Fibroblast of lung (primary cell): ENCODE results near the gene EVI5. TPM values are rescaled to one million over a fixed set of nuclear protein-coding genes. Genes with fewer than 3 reads are reported as not detected.

Source experiments
- DNase-seq, 2 donors: peaks; one replicate each; pipeline versions ENCODE4 v3.0.0 to v3.0.0-alpha.2; 2010; ENCODE audit warnings: low read depth in 2 of 2
- H2AFZ ChIP-seq: 2 replicates; pipeline ENCODE4 v1.5.1; 2012; ENCODE audit warnings: low read length, control low read depth, inconsistent platforms
- H3K27ac ChIP-seq: 2 replicates; pipeline ENCODE4 v1.5.1; 2011; ENCODE audit warnings: low read length, control low read depth; ENCODE audit not compliant: insufficient read depth
- H3K27me3 ChIP-seq: 2 replicates; pipeline ENCODE4 v1.5.1; 2011; ENCODE audit warnings: mild to moderate bottlenecking, low read length; ENCODE audit not compliant: control insufficient read depth, insufficient read depth
- H3K36me3 ChIP-seq: 2 replicates; pipeline ENCODE4 v1.5.1; 2011; ENCODE audit warnings: low read length; ENCODE audit not compliant: control insufficient read depth, insufficient read depth
- H3K4me1 ChIP-seq: 2 replicates; pipeline ENCODE4 v1.5.1; 2011; ENCODE audit warnings: low read length; ENCODE audit not compliant: control insufficient read depth, insufficient read depth; ENCODE audit errors: extremely low read depth
- H3K4me2 ChIP-seq: 2 replicates; pipeline ENCODE4 v1.5.1; 2011; ENCODE audit warnings: low read length, control low read depth; ENCODE audit not compliant: insufficient read depth; ENCODE audit errors: extremely low read depth
- H3K4me3 ChIP-seq, 4 experiments: fragments of 200-600 bp in 1 of 4; sonication (generic) in 1 of 4; replicated peaks in 1 of 4; 2 replicates each; pipeline ENCODE4 v1.5.1; 2011 to 2016; ENCODE audit warnings: low read length in 4 of 4, low read depth in 3 of 4, mild to moderate bottlenecking in 3 of 4, control low read depth in 2 of 4, inconsistent platforms in 1 of 4, mixed read lengths in 1 of 4; ENCODE audit not compliant: insufficient read depth in 1 of 4; ENCODE audit errors: control extremely low read depth in 1 of 4
- H3K79me2 ChIP-seq: 2 replicates; pipeline ENCODE4 v1.5.1; 2012; ENCODE audit warnings: mild to moderate bottlenecking, low read length, inconsistent platforms; ENCODE audit not compliant: control insufficient read depth, insufficient read depth
- H3K9ac ChIP-seq: 2 replicates; pipeline ENCODE4 v1.5.1; 2011; ENCODE audit warnings: mild to moderate bottlenecking, low read length, control low read depth; ENCODE audit not compliant: insufficient read depth
- H3K9me3 ChIP-seq: 2 replicates; pipeline ENCODE4 v1.5.1; 2012; ENCODE audit warnings: low read depth, low read length; ENCODE audit not compliant: control insufficient read depth, insufficient read depth
- H4K20me1 ChIP-seq: 2 replicates; pipeline ENCODE4 v1.5.1; 2011; ENCODE audit warnings: low read length; ENCODE audit not compliant: control insufficient read depth, insufficient read depth; ENCODE audit errors: extremely low read depth
- CTCF ChIP-seq, 2 donors: IDR thresholded peaks in 1 of 2; conservative IDR thresholded peaks in 1 of 2; 1 replicate in 1 of 2; 2 replicates in 1 of 2; pipeline ENCODE4 v1.5.1; 2011 to 2012; ENCODE audit warnings: low read length in 2 of 2, control low read depth in 1 of 2, inconsistent platforms in 1 of 2, low read depth in 1 of 2, mild to moderate bottlenecking in 1 of 2
- EZH2 ChIP-seq: IDR thresholded peaks from 2 replicates; pipeline ENCODE4 v1.5.1; 2012; ENCODE audit warnings: low read length, control low read depth, mild to moderate bottlenecking; ENCODE audit errors: missing control alignments
- polyA plus RNA-seq, 2 donors: library from polyadenylated mRNA; depleted of rRNA in 1 of 2; stranded (reverse) in 1 of 2; unstranded in 1 of 2; fragments of >200 nt; gene quantifications; 2 replicates each; pipeline ENCODE4 v1.2.1, GENCODE V29; 2011 to 2012; ENCODE audit warnings: missing spikeins in 1 of 2
- total RNA-seq: library from RNA; depleted of rRNA; stranded (reverse); fragments of >200 nt; gene quantifications from 2 replicates; pipeline ENCODE4 v1.2.1, GENCODE V29; 2014

Gene EVI5
- total and polyA plus RNA-seq, 2 donors (not counting 1 experiment from before 2014, with no cell fraction given): 32.5 to 48.1 TPM

DNA sequence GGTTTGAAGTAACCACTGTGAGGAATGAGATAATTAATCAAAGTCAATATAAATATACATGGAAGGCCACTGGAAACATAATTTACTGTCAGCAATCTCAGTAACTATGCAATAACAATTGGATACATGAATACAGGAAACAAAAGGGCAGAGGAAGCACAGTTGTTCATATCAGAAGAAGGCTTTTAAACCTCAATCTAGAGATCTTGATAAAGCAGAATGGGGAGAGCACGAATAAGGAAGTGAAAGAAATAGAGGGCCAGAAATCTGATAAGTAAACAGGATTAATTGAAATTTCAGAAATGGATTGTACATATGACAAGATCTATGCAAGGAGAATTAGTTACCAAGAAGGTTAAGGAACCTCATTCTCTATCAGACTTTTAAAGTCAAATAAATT, 93.0 kb downstream of the EVI5 start:
- Histone ChIP-seq H3K4me1 (no peaks in the 10 kb centered on the region), H3K4me2 (no peak overlapping the region)
- no peak for DNase-seq

GRCh38 chr1:92690212-92690906, 94.5 kb downstream of the EVI5 start:
- Histone ChIP-seq H3K27ac (no peak overlapping the region), H2AFZ (no peak overlapping the region), H3K9me3 (no peaks in the 10 kb centered on the region), H3K4me1 (no peaks in the 10 kb centered on the region), H4K20me1 (no peaks in the 10 kb centered on the region), H3K36me3 (no peaks in the 10 kb centered on the region), H3K79me2 (no peaks in the 10 kb centered on the region), H3K4me3 (no peak overlapping the region), H3K27me3 (no peaks in the 10 kb centered on the region), H3K4me2 (no peak overlapping the region), H3K9ac (no peak overlapping the region)
- no peak for TF ChIP-seq CTCF (conservative IDR thresholded peaks at IDR 0.05 in 1 of 2, IDR thresholded peaks at IDR 0.05 in 1 of 2; ENCODE audit: low read depth in 1 of 2, low read length in 2 of 2)
- no peak for TF ChIP-seq EZH2
- DNase-seq: no peak

More for the DNA sequence above, 93.0 kb downstream of the EVI5 start:
- Histone ChIP-seq H3K36me3 (no peaks in the 10 kb centered on the region), H2AFZ (no peak overlapping the region), H3K27ac (no peak overlapping the region), H3K9me3 (no peaks in the 10 kb centered on the region), H4K20me1 (no peaks in the 10 kb centered on the region), H3K4me3 (no peak overlapping the region), H3K79me2 (no peaks in the 10 kb centered on the region), H3K27me3 (no peaks in the 10 kb centered on the region), H3K9ac (no peak overlapping the region)
- no peak for TF ChIP-seq CTCF (conservative IDR thresholded peaks at IDR 0.05 in 1 of 2, IDR thresholded peaks at IDR 0.05 in 1 of 2; ENCODE audit: low read depth in 1 of 2, low read length in 2 of 2)

GRCh38 chr1:92679980-92680379, 104.9 kb downstream of the EVI5 start:
- H3K79me2 ChIP-seq: no peaks in the 10 kb centered on the region
- H4K20me1 ChIP-seq: no peaks in the 10 kb centered on the region
- no peaks in the 10 kb centered on the region for H3K27me3 ChIP-seq
- no peak for DNase-seq
- H2AFZ ChIP-seq: no peak overlapping the region
- no peaks in the 10 kb centered on the region for H3K4me1 ChIP-seq
- H3K4me3 ChIP-seq: no peak overlapping the region
- no peak for TF ChIP-seq EZH2
- TF ChIP-seq CTCF (conservative IDR thresholded peaks at IDR 0.05 in 1 of 2, IDR thresholded peaks at IDR 0.05 in 1 of 2; ENCODE audit: low read depth in 1 of 2, low read length in 2 of 2): no peak
- H3K27ac ChIP-seq: no peak overlapping the region
- no peak overlapping the region for H3K9ac ChIP-seq
- no peaks in the 10 kb centered on the region for H3K9me3 ChIP-seq
- no peaks in the 10 kb centered on the region for H3K36me3 ChIP-seq
- no peak overlapping the region for H3K4me2 ChIP-seq
